Measurements from ENCODE around the gene FAM107B. TPM values are rescaled to one million over a fixed set of nuclear protein-coding genes. Genes with fewer than 3 reads are reported as not detected.

FAM107B gene
- total RNA-seq, 4 donors from 2014 or later = 19.5 to 35.2 (median 25.6) TPM

DNA sequence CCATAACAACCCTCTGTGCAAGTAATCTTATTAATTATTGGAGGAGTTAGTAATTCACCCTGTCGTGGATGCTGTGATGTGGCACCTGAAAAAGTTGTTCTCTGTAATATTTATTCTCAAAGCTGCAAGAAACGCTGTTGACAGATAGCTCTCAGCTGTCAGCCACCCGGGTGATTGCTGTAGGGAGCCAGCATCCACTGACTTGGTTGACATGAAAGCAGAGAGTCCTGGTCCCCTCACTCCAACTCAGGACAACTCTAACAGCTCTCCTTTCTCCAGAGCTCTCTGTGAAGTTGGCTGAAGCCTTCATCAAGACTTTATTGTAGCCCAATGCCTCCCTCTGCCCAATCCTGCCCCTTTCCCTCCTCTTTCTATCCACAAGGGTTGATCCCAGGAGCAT lies 98.0 kb downstream of the FAM107B start:
- no peaks in the 10 kb centered on the region for H3K4me1 ChIP-seq
- TF ChIP-seq POLR2AphosphoS5 (IDR thresholded peaks at IDR 0.05) = no peak
- TF ChIP-seq, protein P1, sequence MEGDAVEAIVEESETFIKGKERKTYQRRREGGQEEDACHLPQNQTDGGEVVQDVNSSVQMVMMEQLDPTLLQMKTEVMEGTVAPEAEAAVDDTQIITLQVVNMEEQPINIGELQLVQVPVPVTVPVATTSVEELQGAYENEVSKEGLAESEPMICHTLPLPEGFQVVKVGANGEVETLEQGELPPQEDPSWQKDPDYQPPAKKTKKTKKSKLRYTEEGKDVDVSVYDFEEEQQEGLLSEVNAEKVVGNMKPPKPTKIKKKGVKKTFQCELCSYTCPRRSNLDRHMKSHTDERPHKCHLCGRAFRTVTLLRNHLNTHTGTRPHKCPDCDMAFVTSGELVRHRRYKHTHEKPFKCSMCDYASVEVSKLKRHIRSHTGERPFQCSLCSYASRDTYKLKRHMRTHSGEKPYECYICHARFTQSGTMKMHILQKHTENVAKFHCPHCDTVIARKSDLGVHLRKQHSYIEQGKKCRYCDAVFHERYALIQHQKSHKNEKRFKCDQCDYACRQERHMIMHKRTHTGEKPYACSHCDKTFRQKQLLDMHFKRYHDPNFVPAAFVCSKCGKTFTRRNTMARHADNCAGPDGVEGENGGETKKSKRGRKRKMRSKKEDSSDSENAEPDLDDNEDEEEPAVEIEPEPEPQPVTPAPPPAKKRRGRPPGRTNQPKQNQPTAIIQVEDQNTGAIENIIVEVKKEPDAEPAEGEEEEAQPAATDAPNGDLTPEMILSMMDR (IDR thresholded peaks at IDR 0.05) = no peak
- TF ChIP-seq EP300 (IDR thresholded peaks at IDR 0.05) = no peak
- no peak for TF ChIP-seq POLR2A (IDR thresholded peaks at IDR 0.05)
- no peak overlapping the region for H3K27ac ChIP-seq
- H3K9me3 ChIP-seq = no peaks in the 10 kb centered on the region
- no peak for DNase-seq (ENCODE audit: low spot score in 2 of 2)
- H3K27me3 ChIP-seq = no peaks in the 10 kb centered on the region
- no peak overlapping the region for H3K4me3 ChIP-seq
- no peaks in the 10 kb centered on the region for H3K36me3 ChIP-seq
- 79% methylated on average over 3 of the region's 3 CpGs for WGBS

DNA sequence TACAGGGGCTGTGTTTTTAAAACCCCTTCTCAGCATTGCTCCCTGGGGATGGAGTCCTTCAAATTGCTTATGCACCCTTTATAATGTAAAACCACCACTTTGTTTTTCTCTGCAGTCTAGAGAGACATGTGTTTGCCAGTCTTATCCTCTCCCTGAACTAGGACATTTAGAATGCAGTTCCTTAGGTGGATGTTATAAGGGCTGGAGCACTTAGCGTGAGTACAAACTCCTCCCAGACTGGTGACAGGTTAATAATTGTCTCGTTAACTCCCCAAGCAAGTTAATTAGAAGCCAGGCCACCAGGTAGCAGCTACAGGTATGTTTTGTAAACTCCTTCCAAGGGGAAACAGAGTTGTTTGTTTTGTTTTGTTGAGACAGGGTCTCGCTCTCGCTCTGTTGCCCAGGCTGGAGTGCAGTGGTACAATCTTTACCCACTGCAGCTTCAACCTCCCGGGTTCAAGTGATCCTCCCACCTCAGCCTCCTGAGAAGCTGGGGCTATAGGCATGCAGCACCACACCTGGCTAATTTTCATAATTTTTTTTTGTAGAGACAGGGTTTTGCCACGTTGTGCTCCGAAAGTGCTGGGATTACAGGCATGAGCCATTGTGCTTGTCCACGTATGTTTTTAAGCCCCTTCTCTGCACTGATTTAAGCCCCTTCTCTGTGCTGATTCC lies 100.2 kb downstream of the FAM107B start:
- Histone ChIP-seq H3K4me1 (no peaks in the 10 kb centered on the region), H3K27me3 (no peaks in the 10 kb centered on the region), H3K36me3 (no peaks in the 10 kb centered on the region), H3K9me3 (no peaks in the 10 kb centered on the region), H3K4me3 (no peak overlapping the region), H3K27ac (no peak overlapping the region)
- DNase-seq (ENCODE audit: low spot score in 2 of 2) = no peak
- no peak for TF ChIP-seq POLR2A (IDR thresholded peaks at IDR 0.05)
- TF ChIP-seq EP300 (IDR thresholded peaks at IDR 0.05) = no peak
- no peak for TF ChIP-seq POLR2AphosphoS5 (IDR thresholded peaks at IDR 0.05)
- TF ChIP-seq, protein P1 (IDR thresholded peaks at IDR 0.05) = no peak
- WGBS = 91% methylated on average over 8 of the region's 8 CpGs

DNA sequence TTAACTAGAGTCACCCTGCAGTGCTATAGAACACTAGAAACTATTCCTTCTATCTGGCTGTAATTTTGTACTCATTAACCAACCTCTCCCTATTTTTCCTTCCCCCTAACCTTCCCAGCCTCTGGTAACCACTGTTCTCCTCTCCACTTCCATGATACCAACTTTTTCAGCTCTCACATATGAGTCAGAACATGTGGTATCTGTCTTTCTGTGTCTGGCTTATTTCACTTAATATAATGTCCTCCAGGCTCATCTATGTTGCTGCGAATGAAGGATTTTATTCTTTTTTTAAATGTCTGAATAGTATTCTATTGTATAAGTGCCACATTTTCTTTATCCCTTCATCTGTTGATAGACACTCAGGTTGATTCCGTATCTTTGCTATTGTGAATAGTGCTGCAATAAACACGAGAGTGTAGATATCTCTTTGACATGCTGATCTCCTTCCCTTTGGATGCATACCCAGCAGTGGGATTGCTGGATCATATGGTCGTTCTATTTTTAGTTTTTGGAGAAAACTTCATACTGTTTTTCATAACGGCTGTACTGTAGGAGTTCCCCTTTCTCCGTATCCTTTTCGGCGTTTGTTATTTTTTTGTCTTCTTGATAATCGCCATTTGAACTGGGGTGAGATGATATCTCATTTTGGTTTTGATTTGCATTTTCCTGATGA lies 101.4 kb downstream of the FAM107B start:
- Histone ChIP-seq H3K9me3 (no peaks in the 10 kb centered on the region), H3K27ac (no peak overlapping the region), H3K27me3 (no peaks in the 10 kb centered on the region), H3K36me3 (no peaks in the 10 kb centered on the region), H3K4me1 (no peaks in the 10 kb centered on the region), H3K4me3 (no peak overlapping the region)
- TF ChIP-seq POLR2A (IDR thresholded peaks at IDR 0.05) = no peak
- TF ChIP-seq, protein P1 (IDR thresholded peaks at IDR 0.05) = no peak
- no peak for TF ChIP-seq EP300 (IDR thresholded peaks at IDR 0.05)
- TF ChIP-seq POLR2AphosphoS5 (IDR thresholded peaks at IDR 0.05) = no peak
- DNase-seq (ENCODE audit: low spot score in 2 of 2) = no peak
- WGBS = 36% methylated on average over 9 of the region's 9 CpGs

DNA sequence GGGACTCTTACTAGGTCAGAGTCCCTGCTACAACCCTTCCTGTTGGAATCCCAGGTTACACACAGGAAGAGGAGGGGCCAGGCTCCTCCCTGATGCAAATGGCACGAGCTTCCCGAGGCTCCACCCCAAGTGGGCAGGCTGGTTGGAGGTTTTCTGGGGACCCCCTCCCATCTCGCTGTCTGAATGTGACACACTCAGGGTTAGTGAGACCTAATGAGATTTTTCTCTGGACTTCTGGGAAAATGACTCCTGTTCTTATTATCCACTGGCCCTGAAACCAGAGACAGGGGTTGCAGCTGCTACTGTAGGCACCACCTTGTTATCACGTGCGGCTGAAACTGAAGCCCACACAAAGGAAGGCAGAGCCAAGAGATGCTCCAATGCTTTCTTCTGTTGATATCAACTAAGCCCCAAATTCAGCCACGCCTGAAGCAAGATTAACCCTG lies 103.3 kb downstream of the FAM107B start:
- no peak overlapping the region for H3K27ac ChIP-seq
- WGBS = 77% methylated on average over 6 of the region's 6 CpGs
- H3K4me3 ChIP-seq = no peak overlapping the region
- H3K27me3 ChIP-seq = no peaks in the 10 kb centered on the region
- peaks cover 9% of the 10 kb centered on the region for H3K4me1 ChIP-seq
- no peaks in the 10 kb centered on the region for H3K9me3 ChIP-seq
- DNase-seq (ENCODE audit: low spot score in 2 of 2) = no peak
- TF ChIP-seq EP300 (IDR thresholded peaks at IDR 0.05) = no peak
- TF ChIP-seq POLR2AphosphoS5 (IDR thresholded peaks at IDR 0.05) = no peak
- TF ChIP-seq, protein P1 (IDR thresholded peaks at IDR 0.05) = no peak
- TF ChIP-seq POLR2A (IDR thresholded peaks at IDR 0.05) = no peak
- no peaks in the 10 kb centered on the region for H3K36me3 ChIP-seq

DNA sequence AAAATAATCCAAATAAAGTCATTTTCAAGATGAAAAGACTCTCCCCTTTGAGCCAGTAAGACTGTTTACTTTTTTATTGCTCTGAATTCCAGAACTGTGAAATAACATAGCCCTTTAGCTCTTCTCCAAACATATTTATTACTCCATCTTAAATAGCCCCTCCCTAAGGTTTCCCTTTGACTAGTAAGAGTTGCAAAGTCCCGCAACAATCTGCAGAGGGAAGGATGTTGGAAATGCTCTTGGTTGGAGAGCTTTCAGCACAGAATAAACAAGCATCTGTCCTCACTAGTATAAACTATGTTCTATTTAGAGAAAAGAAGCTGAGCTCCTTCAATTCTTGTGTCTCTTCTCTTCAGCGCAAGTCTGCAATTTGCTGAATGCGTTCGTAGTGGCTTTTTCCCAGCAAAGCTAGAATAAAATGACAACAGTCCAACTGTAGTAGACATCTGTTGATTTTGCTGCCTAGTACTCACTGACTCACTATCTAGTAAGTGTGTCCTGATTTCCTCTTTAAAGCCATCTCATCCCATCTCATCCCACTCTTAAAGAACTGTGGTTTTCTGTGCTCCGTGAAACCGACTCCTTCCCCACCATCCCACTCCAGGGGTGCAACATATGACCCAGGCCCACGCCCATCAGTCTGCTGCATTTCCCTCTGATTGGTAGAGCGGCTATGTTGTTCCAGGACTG lies 104.0 kb downstream of the FAM107B start:
- WGBS = 72% methylated on average over 8 of the region's 8 CpGs
- no peak for DNase-seq (ENCODE audit: low spot score in 2 of 2)
- Histone ChIP-seq H3K4me1 (peaks cover 9% of the 10 kb centered on the region), H3K27me3 (no peaks in the 10 kb centered on the region), H3K9me3 (no peaks in the 10 kb centered on the region), H3K27ac (no peak overlapping the region), H3K4me3 (no peak overlapping the region), H3K36me3 (no peaks in the 10 kb centered on the region)
- TF ChIP-seq EP300 (IDR thresholded peaks at IDR 0.05) (no peak), POLR2A (IDR thresholded peaks at IDR 0.05) (no peak), POLR2AphosphoS5 (IDR thresholded peaks at IDR 0.05) (no peak)
- TF ChIP-seq, protein P1 (IDR thresholded peaks at IDR 0.05) = no peak

Measured in suprapubic skin (tissue), 4 donors.